ENCODE results near the gene CHPF. TPM values are rescaled to one million over a fixed set of nuclear protein-coding genes. Genes with fewer than 3 reads are reported as not detected.

The CHPF gene
- total and polyA plus RNA-seq, 10 of the 15 experiments (the other 5 are each of a cell fraction or from before 2014, with no cell fraction given): 0.09 to 17.4 (median 8.3) TPM; not detected in 1

DNA sequence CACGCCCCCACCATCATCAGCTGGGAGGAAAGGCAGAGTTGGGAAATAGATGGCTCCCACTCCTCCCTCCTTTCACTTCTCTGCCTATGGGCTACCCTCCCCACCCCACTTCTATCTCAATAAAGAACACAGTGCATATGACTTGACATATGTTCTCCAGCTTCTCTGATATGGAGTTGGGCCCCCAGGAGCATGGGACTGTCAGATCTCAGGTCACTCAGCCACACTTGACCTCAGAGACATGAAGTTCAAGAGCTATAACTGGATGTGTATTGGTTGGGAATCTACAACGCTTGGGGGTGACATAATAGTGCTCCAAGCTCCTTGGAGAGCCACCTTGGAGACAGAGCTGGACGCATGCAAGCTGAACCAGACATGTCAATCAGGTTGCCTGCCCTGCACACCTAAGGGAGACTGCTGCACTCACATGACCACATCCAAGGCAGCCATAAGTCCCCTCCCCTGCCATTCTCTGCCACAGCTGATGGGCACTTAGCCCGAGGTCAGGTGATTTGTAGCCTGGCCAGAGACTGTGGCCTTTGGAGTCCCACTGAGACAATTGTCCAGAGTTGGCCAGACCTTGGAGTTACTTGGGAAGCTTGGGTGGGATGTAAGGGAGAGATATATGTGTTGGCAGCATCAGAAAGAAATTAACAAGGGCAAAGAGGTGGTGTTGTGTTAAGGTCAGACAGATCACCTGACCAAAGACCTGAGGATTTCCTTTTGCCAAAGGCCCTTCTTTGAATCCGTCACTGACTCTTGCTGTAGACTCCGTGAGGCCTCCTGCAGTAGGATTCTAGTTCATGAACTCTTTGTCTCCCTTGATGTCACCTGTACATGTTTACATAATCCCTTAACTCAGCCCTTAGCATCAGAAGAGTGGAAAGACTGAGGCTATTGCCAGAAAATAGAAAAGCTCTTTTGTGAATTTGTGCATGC is 32.2 kb upstream of the CHPF start:
- Histone ChIP-seq H2AFZ (ENCODE audit: control insufficient read depth, low read depth, low read length) (no peak overlapping the region), H4K20me1 (ENCODE audit: control insufficient read depth, insufficient read depth) (no peaks in the 10 kb centered on the region), H3K4me1 (ENCODE audit: control insufficient read depth, insufficient read depth, low read length) (no peaks in the 10 kb centered on the region), H3K27me3 (replicated peaks in 1 of 2; ENCODE audit: control insufficient read depth in 2 of 2, insufficient read depth in 2 of 2, low read length in 1 of 2) (peaks cover 2 to 3% of the 10 kb centered on the region in 2 experiments; a peak in 3 of 4 replicates), H3K9me3 (replicated peaks; ENCODE audit: control insufficient read depth, insufficient read depth, low read length) (no peaks in the 10 kb centered on the region), H3K27ac (ENCODE audit: control insufficient read depth, insufficient read depth) (no peak overlapping the region), H3K4me2 (ENCODE audit: control insufficient read depth, insufficient read depth) (no peak overlapping the region), H3K4me3 (no peak overlapping the region), H3K36me3 (ENCODE audit: control insufficient read depth in 2 of 2, insufficient read depth in 2 of 2, low read length in 1 of 2) (no peaks in the 10 kb centered on the region), H3K79me2 (ENCODE audit: control insufficient read depth, insufficient read depth, low read length) (no peaks in the 10 kb centered on the region), H3K9ac (ENCODE audit: control insufficient read depth, insufficient read depth, low read length) (no peak overlapping the region)
- BruUV-seq (replicated peaks): no TSS peak
- ATAC-seq (no peak), DNase-seq (ENCODE audit: low read depth, low spot score) (no peak), FAIRE-seq (no peak)
- in situ Hi-C loops (cut with MboI) (no loop called here), intact Hi-C loops (cut with micrococcal nuclease; ENCODE audit: unreplicated experiment) (no loop called here)
- CTCF ChIA-PET: interaction anchor here (1.0 to 1.4 kb wide), 2 partner anchors 15 to 16 kb away, joined by 3 to 7 read pairs; no protein-coding TSS in a partner anchor
- TF ChIP-seq ELK1 (IDR thresholded peaks at IDR 0.05; ENCODE audit: low read depth, low read length): no peak
- TF ChIP-seq KLF5 (IDR thresholded peaks at IDR 0.05; ENCODE audit: partially characterized antibody): no peak
- no peak for TF ChIP-seq ZNF622 (IDR thresholded peaks at IDR 0.05)
- no peak for TF ChIP-seq CREB1 (IDR thresholded peaks at IDR 0.05; ENCODE audit: low read depth)
- TF ChIP-seq HDAC6 (IDR thresholded peaks at IDR 0.05; ENCODE audit: unreplicated experiment): no peak
- no peak for TF ChIP-seq DPF2 (IDR thresholded peaks at IDR 0.05)
- RAD21 ChIA-PET (ENCODE audit: unreplicated experiment): no interaction called here
- SMC1A ChIA-PET (ENCODE audit: uncharacterized antibody, unreplicated experiment): interaction anchor here (1.1 kb wide), 1 partner anchor 21 kb away, joined by 3 read pairs; the partner anchor contains the start of gene STK11IP
- WGBS (ENCODE audit: insufficient coverage, insufficient replicate concordance, low lambda C conversion rate, missing lambda C conversion rate): 5% methylated on average over 6 of the region's 6 CpGs
- POLR2A ChIA-PET: no interaction called here

Data from GM12878 (cell line).